ENCODE data around the gene TRANK1.
"Not testable (repeated sequence)": the region's sequence is repeated elsewhere in the genome, so short reads cannot be mapped to it uniquely, and the experiment has no call there.

TRANK1 gene

DNA sequence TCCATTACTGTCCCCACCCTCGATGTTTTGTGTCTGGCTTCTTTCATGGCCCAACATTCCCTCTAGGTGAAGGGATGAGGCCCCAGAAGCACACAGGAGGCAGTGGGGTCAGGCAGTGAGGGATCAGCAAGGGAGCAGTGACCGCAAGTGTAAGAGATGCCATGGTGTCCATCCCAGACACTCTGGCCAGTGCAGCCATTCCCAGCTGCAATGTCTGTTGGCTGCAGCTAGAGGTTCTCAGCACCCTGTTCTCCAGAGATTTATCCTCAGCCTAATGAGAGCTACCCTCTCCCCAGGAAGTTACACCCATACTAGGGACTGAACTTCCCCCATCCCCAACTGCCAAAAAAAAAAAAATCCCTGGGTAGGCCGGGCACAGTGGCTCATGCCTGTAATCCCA is 40.2 kb downstream of the TRANK1 start:
- no peak for DNase-seq (ENCODE audit: low read depth)
- in situ Hi-C loops (cut with HindIII; ENCODE audit: low sequenced_read_pairs) = no loop called here
- TF ChIP-seq, protein P1, sequence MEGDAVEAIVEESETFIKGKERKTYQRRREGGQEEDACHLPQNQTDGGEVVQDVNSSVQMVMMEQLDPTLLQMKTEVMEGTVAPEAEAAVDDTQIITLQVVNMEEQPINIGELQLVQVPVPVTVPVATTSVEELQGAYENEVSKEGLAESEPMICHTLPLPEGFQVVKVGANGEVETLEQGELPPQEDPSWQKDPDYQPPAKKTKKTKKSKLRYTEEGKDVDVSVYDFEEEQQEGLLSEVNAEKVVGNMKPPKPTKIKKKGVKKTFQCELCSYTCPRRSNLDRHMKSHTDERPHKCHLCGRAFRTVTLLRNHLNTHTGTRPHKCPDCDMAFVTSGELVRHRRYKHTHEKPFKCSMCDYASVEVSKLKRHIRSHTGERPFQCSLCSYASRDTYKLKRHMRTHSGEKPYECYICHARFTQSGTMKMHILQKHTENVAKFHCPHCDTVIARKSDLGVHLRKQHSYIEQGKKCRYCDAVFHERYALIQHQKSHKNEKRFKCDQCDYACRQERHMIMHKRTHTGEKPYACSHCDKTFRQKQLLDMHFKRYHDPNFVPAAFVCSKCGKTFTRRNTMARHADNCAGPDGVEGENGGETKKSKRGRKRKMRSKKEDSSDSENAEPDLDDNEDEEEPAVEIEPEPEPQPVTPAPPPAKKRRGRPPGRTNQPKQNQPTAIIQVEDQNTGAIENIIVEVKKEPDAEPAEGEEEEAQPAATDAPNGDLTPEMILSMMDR (IDR thresholded peaks at IDR 0.05; ENCODE audit: low read depth, low read length, missing control alignments) = peak; percentile 33
- no peak overlapping the region for H3K4me3 ChIP-seq (ENCODE audit: low read depth, low read length)

DNA sequence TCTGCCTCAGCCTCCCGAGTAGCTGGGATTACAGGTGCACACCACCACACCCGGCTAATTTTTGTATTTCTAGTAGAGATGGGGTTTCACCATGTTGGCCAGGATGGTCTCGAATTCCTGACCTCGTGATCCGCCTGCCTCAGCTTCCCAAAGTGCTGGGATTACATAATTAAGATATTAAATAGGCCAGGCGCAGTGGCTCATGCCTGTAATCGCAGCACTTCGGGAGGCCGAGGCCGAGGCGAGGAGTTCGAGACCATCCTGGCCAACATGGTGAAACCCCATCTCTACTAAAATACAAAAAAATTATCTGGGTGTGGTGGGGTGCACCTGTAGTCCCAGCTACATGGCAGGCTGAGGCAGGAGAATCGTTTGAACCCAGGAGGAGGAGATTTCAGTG is 40.8 kb downstream of the TRANK1 start:
- in situ Hi-C loops (cut with HindIII; ENCODE audit: low sequenced_read_pairs); H3K4me3 ChIP-seq (ENCODE audit: low read depth, low read length); DNase-seq (ENCODE audit: low read depth): not testable (repeated sequence)

GRCh38 chr3:36903119-36903882 is 41.6 kb downstream of the TRANK1 start:
- in situ Hi-C loops (cut with HindIII; ENCODE audit: low sequenced_read_pairs) = no loop called here
- no peak overlapping the region for H3K4me3 ChIP-seq (ENCODE audit: low read depth, low read length)
- TF ChIP-seq, protein P1 (IDR thresholded peaks at IDR 0.05; ENCODE audit: low read depth, low read length, missing control alignments) = no peak
- no peak for DNase-seq (ENCODE audit: low read depth)

- DNase-seq (ENCODE audit: low read depth) = no peak
- in situ Hi-C loops (cut with HindIII; ENCODE audit: low sequenced_read_pairs) = no loop called here
- no peak overlapping the region for H3K4me3 ChIP-seq (ENCODE audit: low read depth, low read length)
- TF ChIP-seq, protein P1 (IDR thresholded peaks at IDR 0.05; ENCODE audit: low read depth, low read length, missing control alignments) = no peak
Measured at GRCh38 chr3:36901588-36901987, 43.3 kb downstream of the TRANK1 start.

GRCh38 chr3:36900474-36901443 is 44.1 kb downstream of the TRANK1 start:
- TF ChIP-seq, protein P1 (IDR thresholded peaks at IDR 0.05; ENCODE audit: low read depth, low read length, missing control alignments) = no peak
- no peak for DNase-seq (ENCODE audit: low read depth)
- H3K4me3 ChIP-seq (ENCODE audit: low read depth, low read length) = no peak overlapping the region
- in situ Hi-C loops (cut with HindIII; ENCODE audit: low sequenced_read_pairs) = no loop called here

- no peak overlapping the region for H3K4me3 ChIP-seq (ENCODE audit: low read depth, low read length)
- TF ChIP-seq, protein P1 (IDR thresholded peaks at IDR 0.05; ENCODE audit: low read depth, low read length, missing control alignments) = no peak
- in situ Hi-C loops (cut with HindIII; ENCODE audit: low sequenced_read_pairs) = no loop called here
- DNase-seq (ENCODE audit: low read depth) = no peak
Measured at GRCh38 chr3:36895496-36896409, 49.1 kb downstream of the TRANK1 start.
